Measurements from ENCODE around the gene SERAC1.

Gene SERAC1

DNA sequence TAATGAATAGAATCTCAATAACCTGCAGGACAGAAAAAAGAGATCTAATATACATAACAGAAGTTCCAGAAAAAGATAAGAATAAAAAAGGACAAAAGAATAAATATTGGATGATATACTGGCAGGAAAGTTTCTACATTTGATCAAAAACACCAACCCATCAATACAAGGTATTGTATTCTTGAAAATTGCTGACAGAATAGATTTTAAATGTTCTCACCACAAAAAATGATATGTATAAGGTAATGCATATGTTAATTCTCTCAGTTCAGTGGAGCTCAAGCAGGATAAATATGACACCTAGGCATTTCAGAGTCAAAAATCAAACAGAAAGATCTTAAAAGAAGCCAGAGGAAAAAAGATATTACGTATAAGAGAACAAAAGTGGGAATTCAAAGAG, 43.8 kb downstream of the SERAC1 start:
- Histone ChIP-seq H3K9me3 (no peaks in the 10 kb centered on the region), H3K36me3 (peaks cover 3% of the 10 kb centered on the region), H3K4me3 (ENCODE audit: low read depth in 1 of 2, low read length in 1 of 2) (no peak overlapping the region)

GRCh38 chr6:158122048-158122447, 46.0 kb downstream of the SERAC1 start:
- Histone ChIP-seq H3K36me3 (peaks cover 13% of the 10 kb centered on the region), H3K4me3 (ENCODE audit: low read depth in 1 of 2, low read length in 1 of 2) (no peak overlapping the region), H3K27me3 (no peaks in the 10 kb centered on the region), H3K27ac (no peak overlapping the region), H3K9me3 (no peaks in the 10 kb centered on the region), H3K4me1 (ENCODE audit: control insufficient read depth in 1 of 2, insufficient read depth in 1 of 2, low read depth in 1 of 2, low read length in 1 of 2) (peaks cover 8 to 15% of the 10 kb centered on the region in 2 experiments)
- TF ChIP-seq, protein P1, sequence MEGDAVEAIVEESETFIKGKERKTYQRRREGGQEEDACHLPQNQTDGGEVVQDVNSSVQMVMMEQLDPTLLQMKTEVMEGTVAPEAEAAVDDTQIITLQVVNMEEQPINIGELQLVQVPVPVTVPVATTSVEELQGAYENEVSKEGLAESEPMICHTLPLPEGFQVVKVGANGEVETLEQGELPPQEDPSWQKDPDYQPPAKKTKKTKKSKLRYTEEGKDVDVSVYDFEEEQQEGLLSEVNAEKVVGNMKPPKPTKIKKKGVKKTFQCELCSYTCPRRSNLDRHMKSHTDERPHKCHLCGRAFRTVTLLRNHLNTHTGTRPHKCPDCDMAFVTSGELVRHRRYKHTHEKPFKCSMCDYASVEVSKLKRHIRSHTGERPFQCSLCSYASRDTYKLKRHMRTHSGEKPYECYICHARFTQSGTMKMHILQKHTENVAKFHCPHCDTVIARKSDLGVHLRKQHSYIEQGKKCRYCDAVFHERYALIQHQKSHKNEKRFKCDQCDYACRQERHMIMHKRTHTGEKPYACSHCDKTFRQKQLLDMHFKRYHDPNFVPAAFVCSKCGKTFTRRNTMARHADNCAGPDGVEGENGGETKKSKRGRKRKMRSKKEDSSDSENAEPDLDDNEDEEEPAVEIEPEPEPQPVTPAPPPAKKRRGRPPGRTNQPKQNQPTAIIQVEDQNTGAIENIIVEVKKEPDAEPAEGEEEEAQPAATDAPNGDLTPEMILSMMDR (IDR thresholded peaks at IDR 0.05): no peak

More for the DNA sequence above, 43.8 kb downstream of the SERAC1 start:
- TF ChIP-seq, protein P1 (IDR thresholded peaks at IDR 0.05): no peak
- no peak overlapping the region for H3K27ac ChIP-seq
- H3K4me1 ChIP-seq (ENCODE audit: control insufficient read depth in 1 of 2, insufficient read depth in 1 of 2, low read depth in 1 of 2, low read length in 1 of 2): peaks cover 8 to 15% of the 10 kb centered on the region in 2 experiments
- no peaks in the 10 kb centered on the region for H3K27me3 ChIP-seq

DNA sequence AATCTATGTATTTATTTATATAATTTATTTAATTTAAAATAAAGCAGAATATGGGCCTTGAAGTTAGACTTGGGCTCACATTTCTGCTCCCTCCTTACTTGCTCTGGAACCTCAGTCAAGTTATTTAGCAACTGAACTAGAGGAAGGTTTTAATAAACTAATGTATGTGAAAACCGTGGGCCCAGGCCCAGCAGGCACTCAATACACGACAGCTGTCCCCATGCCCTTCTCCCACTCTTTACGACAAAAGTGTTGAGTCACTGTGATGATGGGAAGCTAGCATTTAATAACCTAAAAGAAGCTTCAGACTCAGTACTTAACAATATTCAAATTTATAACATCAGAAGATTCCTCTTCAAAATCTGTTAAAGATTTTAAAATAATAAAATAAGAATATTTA, 46.7 kb downstream of the SERAC1 start:
- TF ChIP-seq, protein P1 (IDR thresholded peaks at IDR 0.05): no peak
- Histone ChIP-seq H3K27me3 (no peaks in the 10 kb centered on the region), H3K27ac (no peak overlapping the region), H3K4me1 (ENCODE audit: control insufficient read depth in 1 of 2, insufficient read depth in 1 of 2, low read depth in 1 of 2, low read length in 1 of 2) (peaks cover 8 to 15% of the 10 kb centered on the region in 2 experiments), H3K36me3 (peaks cover 13% of the 10 kb centered on the region), H3K9me3 (no peaks in the 10 kb centered on the region), H3K4me3 (ENCODE audit: low read depth in 1 of 2, low read length in 1 of 2) (no peak overlapping the region)

- peaks cover 8 to 15% of the 10 kb centered on the region in 2 experiments for H3K4me1 ChIP-seq (ENCODE audit: control insufficient read depth in 1 of 2, insufficient read depth in 1 of 2, low read depth in 1 of 2, low read length in 1 of 2)
- no peaks in the 10 kb centered on the region for H3K27me3 ChIP-seq
- H3K9me3 ChIP-seq: no peaks in the 10 kb centered on the region
- peaks cover 19% of the 10 kb centered on the region for H3K36me3 ChIP-seq
- TF ChIP-seq, protein P1 (IDR thresholded peaks at IDR 0.05): no peak
- H3K27ac ChIP-seq: no peak overlapping the region
- H3K4me3 ChIP-seq (ENCODE audit: low read depth in 1 of 2, low read length in 1 of 2): no peak overlapping the region
Measured at GRCh38 chr6:158118886-158119285, 49.2 kb downstream of the SERAC1 start.

DNA sequence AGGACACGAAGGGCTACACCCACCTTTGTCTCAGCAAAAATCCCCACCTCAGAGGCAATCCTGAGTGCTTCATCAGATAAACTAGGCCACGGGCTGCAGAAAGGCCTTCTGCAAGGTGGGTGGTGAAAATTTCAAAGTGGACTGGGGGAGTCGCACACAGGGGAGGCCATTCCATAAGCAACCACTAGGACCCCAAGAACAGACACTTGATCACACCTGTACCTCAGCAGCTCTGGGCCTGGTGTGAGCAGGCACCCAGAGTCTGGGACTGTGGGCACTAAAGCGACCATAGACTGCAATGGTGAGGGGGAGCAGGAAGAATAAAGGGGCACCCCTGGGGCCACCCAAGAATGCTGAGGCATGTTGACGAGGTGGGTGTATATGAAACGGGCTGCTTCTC, 52.6 kb downstream of the SERAC1 start:
- H3K4me3 ChIP-seq (ENCODE audit: low read depth in 1 of 2, low read length in 1 of 2): no peak overlapping the region
- H3K9me3 ChIP-seq: no peaks in the 10 kb centered on the region
- no peak overlapping the region for H3K27ac ChIP-seq
- TF ChIP-seq, protein P1 (IDR thresholded peaks at IDR 0.05): no peak
- H3K4me1 ChIP-seq (ENCODE audit: control insufficient read depth in 1 of 2, insufficient read depth in 1 of 2, low read depth in 1 of 2, low read length in 1 of 2): no peaks in the 10 kb centered on the region
- no peaks in the 10 kb centered on the region for H3K27me3 ChIP-seq
- peaks cover 33% of the 10 kb centered on the region for H3K36me3 ChIP-seq

DNA sequence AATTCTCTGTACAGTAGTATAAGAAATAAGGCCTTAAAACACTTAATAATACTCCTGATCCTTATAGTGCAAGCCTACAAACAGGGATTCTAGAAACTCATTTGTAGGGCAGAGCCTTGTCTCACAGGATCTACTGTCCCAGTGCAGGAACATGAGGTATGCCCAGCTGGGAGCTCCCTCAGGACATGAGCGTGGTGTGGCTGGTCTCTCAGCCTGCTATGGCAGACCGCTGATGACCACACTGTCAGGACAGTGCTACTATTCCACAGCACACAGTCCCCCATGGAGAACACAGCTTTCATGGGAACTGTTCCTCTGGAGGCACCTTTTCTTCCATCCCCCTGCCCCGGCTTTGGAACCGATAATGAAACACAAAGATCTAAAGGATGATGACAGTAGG, 53.0 kb downstream of the SERAC1 start:
- Histone ChIP-seq H3K27ac (no peak overlapping the region), H3K4me3 (ENCODE audit: low read depth in 1 of 2, low read length in 1 of 2) (no peak overlapping the region), H3K4me1 (ENCODE audit: control insufficient read depth in 1 of 2, insufficient read depth in 1 of 2, low read depth in 1 of 2, low read length in 1 of 2) (no peaks in the 10 kb centered on the region), H3K9me3 (no peaks in the 10 kb centered on the region), H3K27me3 (no peaks in the 10 kb centered on the region), H3K36me3 (peaks cover 35% of the 10 kb centered on the region)
- TF ChIP-seq, protein P1 (IDR thresholded peaks at IDR 0.05): no peak

Data from neutrophil (primary cell).